GM18870 (cell line): ENCODE results near the gene PLCB4.

Experiments
- ATAC-seq: cut with Tn5 transposase; IDR thresholded peaks from one replicate; pipeline ENCODE4 v1.9.1; 2021; ENCODE audit warnings: moderate library complexity; ENCODE audit not compliant: unreplicated experiment

The PLCB4 gene

DNA sequence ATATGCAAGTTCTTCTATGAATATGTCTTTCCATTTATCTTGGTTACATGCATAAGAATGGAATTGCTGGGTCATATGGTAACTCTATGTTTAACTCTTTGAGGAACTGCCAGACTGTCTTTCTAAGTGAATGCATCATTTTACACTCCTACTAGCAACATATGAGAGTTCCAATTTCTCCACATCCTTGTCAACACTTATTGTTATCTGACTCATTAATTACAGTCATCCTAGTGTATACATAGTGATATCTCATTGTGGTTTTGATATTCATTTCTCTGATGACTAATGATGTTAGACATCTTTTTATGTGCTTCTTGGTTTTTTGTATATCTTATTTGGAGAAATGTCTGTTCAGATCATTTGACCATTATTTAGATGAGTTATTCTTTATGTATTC is 348.8 kb downstream of the PLCB4 start:
- no peak for ATAC-seq

DNA sequence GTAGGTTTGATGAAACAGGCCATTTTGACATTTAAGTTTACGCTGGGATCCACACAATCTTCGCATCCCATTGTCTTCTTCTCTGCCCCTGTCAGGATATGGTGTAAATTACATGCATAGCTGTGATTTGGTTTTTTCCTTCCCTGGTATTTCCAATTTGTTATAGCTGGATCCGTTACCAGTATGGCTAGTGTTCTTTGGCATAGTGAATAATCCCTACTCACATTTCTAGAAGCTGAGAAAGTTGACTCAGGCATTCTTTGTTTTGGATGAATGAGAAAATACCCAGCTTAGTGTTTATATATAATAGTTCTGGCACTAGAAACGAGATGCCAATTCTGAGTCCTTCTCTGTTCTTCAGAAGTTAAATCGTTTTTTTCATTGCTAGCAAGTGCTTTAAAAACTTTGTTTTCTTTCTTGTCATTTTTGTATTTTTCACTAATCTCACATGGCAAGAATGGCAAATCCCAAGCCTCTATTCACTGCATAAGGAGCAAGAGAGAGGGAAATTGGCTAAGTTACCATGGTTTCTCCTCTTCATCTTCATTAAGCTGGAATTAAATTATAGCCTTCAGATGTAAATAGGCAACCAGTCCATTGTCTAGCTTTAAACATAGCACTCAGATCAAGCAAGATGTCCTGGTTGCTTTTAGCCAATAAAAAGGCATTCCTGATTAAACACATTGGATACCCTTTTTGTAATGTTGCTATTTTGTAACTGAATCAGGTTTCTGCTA is 353.6 kb downstream of the PLCB4 start:
- no peak for ATAC-seq

DNA sequence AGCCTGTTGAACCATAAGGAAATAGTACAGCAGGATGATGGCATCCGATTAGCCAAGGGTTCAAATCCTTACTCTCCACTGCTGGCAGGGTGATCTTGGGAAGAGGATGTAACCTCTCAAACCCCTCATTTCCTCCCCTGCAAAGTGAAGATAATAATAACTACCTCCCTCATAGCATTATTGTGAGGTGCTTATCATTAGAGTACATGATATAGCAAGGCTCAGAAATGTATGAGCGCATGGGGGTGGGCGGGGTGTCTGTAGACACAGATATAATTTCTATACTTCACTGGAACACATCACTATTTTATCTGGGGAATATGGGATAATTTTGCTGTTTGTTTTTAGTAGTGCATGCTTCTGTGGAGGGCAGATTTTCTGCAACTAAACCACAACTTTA is 355.7 kb downstream of the PLCB4 start:
- no peak for ATAC-seq

DNA sequence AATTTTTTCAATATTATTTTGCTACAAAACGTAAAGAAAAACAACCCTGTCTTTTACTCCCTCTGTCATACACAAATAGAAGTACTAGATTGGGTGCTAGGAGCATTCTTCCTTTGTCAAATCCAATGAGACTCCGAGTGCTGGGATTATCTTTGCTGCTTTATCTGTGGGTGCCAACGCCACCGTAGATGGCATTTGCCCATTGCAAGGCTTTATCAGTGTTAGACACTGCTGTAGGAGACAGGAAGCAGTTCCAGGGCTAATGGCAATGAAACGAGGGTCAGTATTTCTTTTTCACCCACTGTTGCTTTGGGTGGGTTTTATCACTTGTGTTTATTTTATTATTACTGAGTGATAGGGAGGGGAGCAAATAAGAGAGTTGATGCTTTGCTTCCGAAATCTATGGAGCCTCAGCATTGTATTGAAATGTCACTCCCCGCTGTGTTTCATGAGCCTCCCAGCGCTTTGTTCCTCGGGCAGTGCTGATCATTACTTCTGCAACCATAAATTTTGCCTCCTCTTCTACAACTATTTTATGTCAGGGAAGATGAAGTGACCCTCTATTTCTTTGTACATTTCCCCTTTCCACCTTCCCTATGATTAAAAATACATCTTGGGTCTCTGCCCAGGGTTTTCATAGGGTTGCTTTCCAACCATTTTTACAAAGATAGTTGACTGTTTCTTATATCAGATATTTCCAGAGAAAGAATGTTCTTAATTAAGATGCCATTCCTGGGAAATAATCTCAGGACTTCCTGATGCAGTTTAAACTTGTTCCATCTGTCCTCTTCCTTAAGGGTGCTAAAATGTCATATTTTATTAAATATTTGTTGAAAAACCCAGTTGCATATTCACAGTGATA is 358.8 kb downstream of the PLCB4 start:
- ATAC-seq, result no peak

DNA sequence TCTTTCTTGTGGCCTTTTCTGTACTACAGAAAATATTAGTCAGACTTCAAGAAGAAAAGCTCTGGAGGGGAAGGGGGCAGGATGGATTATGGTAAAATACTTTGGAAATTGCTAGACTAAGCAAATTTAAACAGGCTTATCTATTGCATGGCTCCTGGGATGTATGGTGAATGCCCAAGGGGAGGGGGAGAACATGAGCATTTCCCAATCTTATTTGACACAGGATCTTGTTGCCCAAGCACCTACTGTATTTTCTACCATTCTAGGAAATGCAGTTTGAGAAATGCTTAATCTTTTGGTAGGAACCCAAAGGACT is 359.4 kb downstream of the PLCB4 start:
- ATAC-seq, result no peak

DNA sequence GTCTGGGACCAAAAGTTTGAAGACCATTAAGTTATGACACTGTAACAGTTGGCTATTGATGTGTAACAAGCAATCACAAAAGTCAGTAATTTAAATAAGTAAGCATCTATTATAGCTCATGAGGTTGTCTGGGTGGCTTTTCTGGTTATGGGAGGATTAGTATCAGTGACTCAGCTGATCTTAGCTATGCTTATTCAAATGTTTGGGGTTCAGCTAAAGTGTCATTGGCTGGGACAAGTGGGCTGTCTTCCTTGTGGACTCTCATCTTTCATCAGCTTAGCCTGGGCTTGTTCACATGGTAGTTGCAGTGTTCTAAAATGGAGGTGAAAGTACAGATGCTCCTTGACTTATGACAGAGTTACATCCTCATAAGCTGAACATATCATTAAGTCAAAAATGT is 370.9 kb downstream of the PLCB4 start:
- no peak for ATAC-seq

DNA sequence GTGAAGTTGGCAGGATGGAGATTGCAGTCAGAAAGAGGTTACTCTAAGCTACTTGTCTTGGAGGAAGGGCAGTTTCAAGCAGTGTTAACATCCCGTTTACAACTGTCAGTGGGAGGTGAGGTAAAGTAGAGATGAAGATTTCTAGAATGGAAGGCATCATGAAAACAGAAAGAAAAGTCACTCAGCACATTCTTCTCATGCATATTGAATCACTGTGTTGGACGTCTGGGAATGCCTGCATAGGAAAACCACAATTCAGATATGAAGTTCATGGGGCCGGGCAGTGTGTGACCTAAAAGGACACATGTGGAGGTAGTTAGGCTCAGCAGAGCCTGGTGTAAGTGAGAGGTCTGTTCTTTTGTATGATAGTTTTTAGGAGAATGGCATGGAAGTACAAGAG is 372.0 kb downstream of the PLCB4 start:
- ATAC-seq, result no peak

DNA sequence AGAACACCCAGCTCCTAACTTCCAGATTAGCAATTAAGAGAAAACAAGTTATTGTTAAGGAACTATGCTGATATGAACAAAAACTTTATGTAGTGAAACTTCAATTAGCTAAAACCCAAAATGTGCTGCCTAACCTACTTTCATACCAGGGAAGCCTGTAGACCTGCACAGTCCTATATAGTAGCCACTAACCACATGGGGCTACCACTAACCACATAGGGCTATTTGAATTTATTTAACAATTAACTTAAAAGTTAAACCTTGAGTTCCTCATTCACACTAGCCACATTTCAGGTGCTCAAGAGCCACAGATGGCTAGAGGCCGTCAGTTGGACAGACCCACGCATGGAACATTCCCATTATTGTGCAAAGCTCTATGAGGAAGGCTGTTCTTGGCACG is 373.1 kb downstream of the PLCB4 start:
- ATAC-seq, result peak; percentile 85

DNA sequence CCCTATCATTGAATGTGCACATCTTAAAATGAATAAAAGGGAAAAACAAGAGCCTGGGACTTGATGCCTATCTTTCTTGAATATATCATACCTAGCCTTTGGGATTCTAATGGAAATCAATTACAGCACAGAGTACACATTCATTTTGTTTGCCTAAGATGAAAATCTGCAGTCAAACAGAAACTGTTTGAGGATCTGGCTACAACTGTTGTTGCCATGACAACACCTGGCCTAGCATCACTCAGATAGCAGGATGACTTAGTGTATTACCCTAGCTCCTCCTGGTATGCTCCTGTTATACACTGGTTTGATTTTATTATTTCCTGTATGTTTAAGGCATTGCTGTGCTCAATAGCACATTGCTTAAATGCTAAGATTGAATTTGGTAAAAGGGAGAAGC is 374.0 kb downstream of the PLCB4 start:
- peak; percentile 79 for ATAC-seq

DNA sequence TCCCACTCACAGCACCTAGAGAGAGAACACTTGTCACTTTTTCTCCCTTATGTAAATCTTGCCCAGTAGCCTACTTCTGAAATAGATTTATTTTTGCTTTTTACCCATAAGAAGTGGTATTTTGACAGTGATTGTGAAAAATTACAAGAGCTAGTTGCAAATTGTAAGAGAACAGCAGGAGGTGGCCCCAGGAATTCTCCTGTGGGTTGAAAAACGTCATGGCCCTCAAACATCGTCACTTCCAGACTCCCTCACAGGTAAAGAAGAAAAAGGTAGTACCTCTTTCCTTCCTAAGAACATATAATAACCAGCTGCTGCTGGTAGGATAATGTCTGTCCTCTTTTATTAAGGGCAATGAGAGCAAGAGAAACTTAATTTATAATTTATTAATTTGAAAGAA is 376.0 kb downstream of the PLCB4 start:
- ATAC-seq, result no peak

DNA sequence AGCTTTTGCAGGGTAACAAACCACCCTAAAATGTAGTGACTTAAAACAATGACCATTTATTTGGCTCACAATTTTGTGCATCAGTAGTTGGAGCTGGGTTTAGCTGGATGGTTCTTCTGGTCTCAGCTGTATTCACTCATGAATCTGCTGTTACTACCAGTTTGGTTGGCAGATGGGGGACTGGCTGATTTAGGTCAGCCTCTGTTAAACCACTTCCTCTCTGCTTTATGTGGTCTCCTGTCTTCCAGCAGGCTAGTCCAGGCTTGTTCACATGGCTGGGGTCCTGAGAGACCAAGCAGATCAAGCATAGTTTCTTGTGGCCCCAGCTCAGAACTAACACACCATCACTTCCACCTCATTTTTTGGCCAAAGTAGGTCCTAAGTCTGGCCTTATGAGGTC is 378.3 kb downstream of the PLCB4 start:
- no peak for ATAC-seq

DNA sequence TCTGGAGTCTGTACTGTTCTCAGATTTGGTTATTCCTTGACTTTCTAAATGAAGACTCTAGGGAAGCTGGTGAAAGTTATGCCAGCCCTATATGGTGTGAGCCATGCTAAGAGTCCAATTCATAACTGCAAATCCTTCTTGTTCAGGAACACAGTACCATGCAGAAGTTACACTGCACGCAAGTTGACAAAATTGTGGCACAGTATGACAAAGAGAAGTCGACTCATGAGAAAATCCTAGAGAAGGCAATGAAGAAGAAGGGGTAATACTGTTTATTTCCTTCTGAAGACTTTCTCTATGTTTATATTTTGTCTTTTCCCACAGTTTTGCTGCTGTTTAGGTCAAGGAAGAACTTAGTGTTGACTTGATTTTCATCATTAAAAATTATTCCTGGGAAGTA is 384.3 kb downstream of the PLCB4 start:
- no peak for ATAC-seq

DNA sequence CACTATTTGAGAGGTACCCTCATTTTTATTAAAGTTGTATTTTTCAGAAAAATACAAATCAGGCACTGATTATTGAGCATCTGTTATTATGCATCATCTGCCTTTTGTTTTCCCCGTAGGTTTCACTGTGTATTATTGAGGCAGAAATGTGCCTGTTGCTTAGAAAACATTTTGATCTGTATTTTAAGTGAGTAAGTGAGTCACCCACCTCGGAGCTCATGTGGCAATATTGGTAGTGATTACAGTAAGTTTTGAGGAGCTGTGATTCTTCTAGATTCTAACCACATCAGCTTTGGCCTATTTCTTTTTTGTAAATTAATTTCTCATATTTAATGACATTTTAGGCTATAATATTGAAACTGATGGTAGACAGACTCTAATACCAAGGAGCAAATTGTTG is 385.9 kb downstream of the PLCB4 start:
- no peak for ATAC-seq

DNA sequence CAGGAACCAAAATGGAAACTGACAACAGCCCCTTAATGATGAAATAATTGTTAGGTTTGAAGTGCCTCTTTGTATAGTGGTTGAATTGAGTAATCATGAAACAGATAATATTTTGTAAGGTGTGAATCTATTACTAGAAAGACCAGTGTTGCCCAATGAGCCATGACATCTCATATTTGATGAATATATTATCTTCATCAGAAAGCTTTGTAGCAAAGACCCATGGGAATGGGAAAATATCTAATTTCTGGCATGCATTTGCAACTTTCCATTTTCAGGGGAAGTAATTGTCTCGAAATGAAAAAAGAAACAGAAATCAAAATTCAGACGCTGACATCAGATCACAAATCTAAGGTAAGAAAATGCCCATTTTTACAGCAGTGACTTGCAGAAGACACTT is 388.2 kb downstream of the PLCB4 start:
- ATAC-seq, result peak; percentile 66

DNA sequence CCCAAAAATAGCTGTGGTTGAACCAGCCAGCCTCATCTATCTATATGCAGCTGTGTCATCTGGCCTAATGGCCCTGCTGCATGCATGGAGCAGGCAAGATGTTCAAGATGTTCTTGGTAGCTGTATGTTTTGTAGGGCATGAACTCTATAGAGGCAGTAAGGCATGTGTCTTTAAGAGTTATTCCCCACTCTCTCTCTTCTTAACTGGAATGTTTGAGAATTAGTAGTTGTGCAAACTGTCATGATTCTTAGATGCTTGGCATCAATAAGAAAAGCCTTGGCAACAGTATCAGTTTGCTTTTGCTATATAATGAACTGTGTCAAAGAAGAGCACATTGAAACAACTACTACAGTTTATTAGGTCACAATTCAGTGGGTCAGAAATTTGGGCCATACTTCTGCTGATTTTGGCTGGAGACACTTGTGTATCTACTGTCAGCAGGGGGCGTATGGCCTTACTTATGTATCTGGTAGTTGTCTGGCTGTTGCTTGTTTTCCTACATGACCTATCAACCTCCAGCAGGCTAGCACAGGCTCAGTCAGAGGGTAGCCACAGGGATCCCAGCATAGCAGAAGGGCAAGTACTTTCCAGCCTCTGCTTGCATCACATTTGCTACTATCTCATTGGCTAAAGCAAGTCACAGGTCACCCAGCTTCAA is 389.4 kb downstream of the PLCB4 start:
- peak; percentile 54 for ATAC-seq

DNA sequence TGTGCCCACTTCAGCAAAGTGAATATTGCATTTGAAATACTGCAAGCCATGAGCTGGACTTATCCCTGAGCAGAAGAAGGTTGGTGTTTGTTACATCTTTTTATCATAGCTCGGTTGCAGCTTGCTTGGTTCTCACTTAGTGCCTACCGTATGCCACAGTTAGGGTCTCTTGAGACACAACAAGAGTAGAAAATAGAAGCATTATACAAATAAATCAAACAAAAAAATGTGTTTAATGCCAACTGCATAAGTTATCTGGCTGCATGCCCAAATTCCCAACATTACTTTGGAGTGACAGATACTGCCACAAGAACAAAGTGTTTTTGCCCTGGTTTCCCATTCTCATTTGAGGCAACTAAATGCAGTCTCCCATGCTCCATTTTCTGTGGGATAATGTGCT is 391.6 kb downstream of the PLCB4 start:
- no peak for ATAC-seq

DNA sequence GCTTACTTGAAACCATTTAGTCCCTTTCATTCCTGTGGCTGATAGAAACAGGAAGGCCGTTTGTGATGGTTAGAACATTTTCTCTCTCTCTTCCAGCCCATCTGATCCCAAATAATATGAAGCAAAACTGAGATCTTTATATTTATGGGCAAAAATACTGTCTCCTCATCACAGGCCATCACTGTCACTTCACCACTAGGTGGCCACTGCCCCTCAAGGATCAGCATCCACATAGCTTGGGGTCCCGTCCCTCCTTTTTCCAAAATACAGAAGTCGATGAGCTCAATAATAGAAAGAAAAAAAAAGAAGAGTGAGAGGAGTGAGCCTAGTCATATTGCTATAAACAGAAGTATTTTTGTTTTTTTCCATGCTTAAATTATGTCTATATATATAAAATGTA is 399.1 kb downstream of the PLCB4 start:
- ATAC-seq, result no peak

DNA sequence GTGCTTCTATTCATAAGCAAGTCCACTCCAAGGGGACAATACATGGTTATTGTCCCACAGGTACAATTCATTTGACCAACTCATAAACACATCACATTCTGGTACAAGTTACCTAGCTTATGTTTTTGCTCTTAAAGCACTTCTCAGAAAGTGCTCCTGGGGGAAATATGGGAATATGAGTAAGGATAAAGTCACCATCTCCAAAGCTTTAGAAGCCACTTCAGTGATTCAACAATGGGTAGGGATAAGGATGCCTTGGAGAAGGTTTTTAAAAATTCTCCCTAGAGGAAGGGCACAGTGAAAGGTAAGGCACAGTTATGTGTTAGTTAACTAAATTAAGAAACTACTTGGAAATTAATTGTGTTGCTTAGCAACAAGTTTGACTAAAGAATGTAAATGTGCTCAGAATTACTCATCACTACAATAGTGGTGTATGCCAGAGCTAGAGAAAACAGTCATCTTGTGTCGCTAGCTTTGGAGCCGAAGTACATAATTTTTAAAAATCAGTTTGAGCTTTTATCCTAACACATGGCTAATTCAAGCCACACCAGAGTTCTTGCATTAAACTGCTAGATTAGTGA is 406.0 kb downstream of the PLCB4 start:
- no peak for ATAC-seq

DNA sequence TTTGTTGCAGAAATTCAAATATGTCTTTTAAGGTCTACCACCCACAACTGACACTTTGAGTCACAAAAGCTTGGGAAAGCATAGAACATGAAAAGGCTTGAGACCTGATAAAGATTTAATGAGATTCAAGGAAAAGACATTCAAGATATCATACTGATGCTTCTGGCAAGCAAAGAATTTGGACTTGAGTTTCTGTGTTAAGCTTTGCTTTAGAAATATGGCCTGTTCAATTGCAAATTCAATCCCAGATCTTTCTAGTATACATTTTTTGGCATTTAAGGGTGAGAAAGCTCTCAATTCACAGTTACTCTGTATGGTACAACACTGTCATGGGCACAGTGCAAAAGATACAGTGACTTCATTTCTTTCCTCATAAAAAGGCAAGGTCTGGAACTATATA is 406.6 kb downstream of the PLCB4 start:
- ATAC-seq, result no peak

DNA sequence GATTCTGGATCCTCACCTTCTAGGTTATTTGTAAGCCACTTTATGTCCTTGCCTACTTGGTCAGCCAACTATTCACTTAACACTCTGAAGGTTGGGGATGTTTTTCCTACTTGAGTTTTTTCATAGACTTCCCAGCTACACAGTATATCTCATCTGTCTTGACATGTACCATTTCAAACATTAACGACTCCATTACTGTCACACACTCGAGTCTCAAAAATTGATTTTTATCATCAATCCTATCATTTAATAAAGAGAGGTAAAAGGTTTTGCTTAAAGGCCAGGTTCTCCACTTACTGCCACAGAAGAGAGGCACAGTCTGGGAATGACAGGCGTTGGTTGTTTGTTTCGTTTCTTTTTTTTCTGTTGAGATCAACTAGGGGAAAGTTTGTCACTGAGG is 407.3 kb downstream of the PLCB4 start:
- ATAC-seq, result no peak

DNA sequence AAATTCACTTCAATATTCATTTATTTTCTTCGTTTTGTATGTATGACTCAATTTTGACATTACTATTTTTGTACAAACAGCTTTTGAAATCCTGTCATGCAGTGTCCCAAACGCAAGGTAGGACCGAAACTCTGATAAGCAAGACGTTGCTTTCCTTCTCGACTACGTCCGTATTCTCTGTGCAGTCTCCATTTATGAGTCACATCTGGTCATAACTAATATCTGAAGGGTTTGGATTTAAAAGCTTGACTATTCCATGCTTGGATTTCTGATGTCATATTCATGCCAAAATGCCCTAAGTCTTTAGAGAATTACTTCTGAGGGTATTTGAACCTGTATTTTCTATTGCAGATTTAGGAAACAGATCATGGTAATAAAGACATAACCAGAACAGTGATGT is 407.8 kb downstream of the PLCB4 start:
- ATAC-seq, result no peak

DNA sequence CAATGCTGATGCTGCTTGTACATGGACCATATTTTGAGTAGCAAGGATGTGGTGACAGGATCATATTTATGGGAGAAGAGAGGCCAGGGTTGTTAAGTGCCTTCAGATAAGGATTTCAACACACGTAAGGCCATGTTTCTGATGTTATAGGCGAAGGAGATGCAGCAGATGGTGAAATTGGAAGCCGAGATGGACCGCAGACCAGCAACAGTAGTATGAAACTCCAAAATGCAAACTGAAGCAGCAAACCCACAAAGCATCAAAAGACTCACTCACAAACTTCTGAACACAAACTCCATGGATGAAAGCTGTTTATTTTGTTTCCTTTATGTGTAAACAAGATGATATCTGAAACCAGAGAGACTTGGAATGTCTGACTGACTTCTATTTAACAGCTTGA is 409.9 kb downstream of the PLCB4 start:
- no peak for ATAC-seq
